NCI-H460 (cell line): ENCODE measurements around the gene PXYLP1. TPM values are rescaled to one million over a fixed set of nuclear protein-coding genes. Genes with fewer than 3 reads are reported as not detected.
"Not testable (repeated sequence)": the region's sequence is repeated elsewhere in the genome, so short reads cannot be mapped to it uniquely, and the experiment has no call there.

Experiments
- DNase-seq: peaks from one replicate; pipeline ENCODE4 v3.0.0-alpha.2; 2016; ENCODE audit warnings: low read depth; ENCODE audit errors: extremely low read depth
- polyA plus RNA-seq: library from polyadenylated mRNA; depleted of rRNA; stranded (reverse); fragments of >200 nt; gene quantifications from 2 replicates; pipeline ENCODE4 v1.2.3, GENCODE V29; 2014; cell fraction: nucleus; rRNA removed
- total RNA-seq: library from RNA; depleted of rRNA; stranded (reverse); fragments of >200 nt; shearing (Covaris generic); gene quantifications from 2 replicates; pipeline ENCODE4 v1.2.3, GENCODE V29; 2014; rRNA removed

The PXYLP1 gene
- total RNA-seq, result 5.1 and 5.8 TPM in 2 replicates
- 5.1 and 7.3 TPM in 2 replicates for polyA plus RNA-seq

- peak; percentile 73 for DNase-seq
Observed at GRCh38 chr3:141231101-141231951, at the start of gene PXYLP1. TSS of gene PXYLP1 (plus strand) at chr3:141231825. CDS start at chr3:141260176, 28,351 bp downstream.

GRCh38 chr3:141183606-141184005 is 48.0 kb upstream of the PXYLP1 start:
- no peak for DNase-seq

GRCh38 chr3:141184430-141184829 is 47.2 kb upstream of the PXYLP1 start:
- DNase-seq, result no peak

- DNase-seq, result no peak
Observed at GRCh38 chr3:141191097-141191749, 40.4 kb upstream of the PXYLP1 start.

- DNase-seq, result peak; percentile 93
Observed at GRCh38 chr3:141192345-141192744, 39.3 kb upstream of the PXYLP1 start.

- no peak for DNase-seq
Observed at GRCh38 chr3:141193066-141193830, 38.4 kb upstream of the PXYLP1 start.

GRCh38 chr3:141201122-141201521 is 30.5 kb upstream of the PXYLP1 start:
- no peak for DNase-seq

GRCh38 chr3:141202682-141203081 is 28.9 kb upstream of the PXYLP1 start:
- DNase-seq, result no peak

GRCh38 chr3:141203866-141204265 is 27.8 kb upstream of the PXYLP1 start:
- no peak for DNase-seq

- no peak for DNase-seq
Observed at GRCh38 chr3:141204343-141204742, 27.3 kb upstream of the PXYLP1 start.

GRCh38 chr3:141211306-141211705 is 20.3 kb upstream of the PXYLP1 start:
- not testable (repeated sequence) for DNase-seq

- DNase-seq, result no peak
Observed at GRCh38 chr3:141212101-141212500, 19.5 kb upstream of the PXYLP1 start.

- DNase-seq, result no peak
Observed at GRCh38 chr3:141212555-141212954, 19.1 kb upstream of the PXYLP1 start.

- DNase-seq, result no peak
Observed at GRCh38 chr3:141216975-141217374, 14.7 kb upstream of the PXYLP1 start.

GRCh38 chr3:141217389-141217788 is 14.2 kb upstream of the PXYLP1 start:
- no peak for DNase-seq

GRCh38 chr3:141218162-141218835 is 13.3 kb upstream of the PXYLP1 start:
- DNase-seq, result no peak

GRCh38 chr3:141218926-141219325 is 12.7 kb upstream of the PXYLP1 start:
- DNase-seq, result no peak

- no peak for DNase-seq
Observed at GRCh38 chr3:141223673-141224166, 7.9 kb upstream of the PXYLP1 start.

GRCh38 chr3:141225939-141226338 is 5.7 kb upstream of the PXYLP1 start:
- DNase-seq, result no peak

GRCh38 chr3:141227216-141227615 is 4.4 kb upstream of the PXYLP1 start:
- no peak for DNase-seq
